ENCODE results near the gene CR2. TPM values are rescaled to one million over a fixed set of nuclear protein-coding genes. Genes with fewer than 3 reads are reported as not detected.

The CR2 gene
- polyA plus RNA-seq, 1 donor (not counting 4 experiments of a cell fraction or from before 2014, with no cell fraction given), result not detected

GRCh38 chr1:207487636-207488035, 33.5 kb downstream of the CR2 start:
- no peak overlapping the region for H3K4me2 ChIP-seq (ENCODE audit: control insufficient read depth, extremely low read depth, insufficient read depth, low read depth, low read length)
- H2AFZ ChIP-seq (ENCODE audit: control insufficient read depth, low read length), result no peak overlapping the region
- no peak overlapping the region for H3K4me3 ChIP-seq (ENCODE audit: control insufficient read depth in 2 of 3, extremely low read depth in 1 of 3, insufficient read depth in 2 of 3, low read depth in 1 of 3, low read length in 3 of 3)
- TF ChIP-seq CTCF (optimal IDR thresholded peaks at IDR 0.05 in 1 of 3, IDR thresholded peaks at IDR 0.05 in 1 of 3, conservative IDR thresholded peaks at IDR 0.05 in 1 of 3; ENCODE audit: extremely low read depth in 1 of 3, insufficient read depth in 2 of 3, low read length in 3 of 3) (no peak), EZH2 (IDR thresholded peaks at IDR 0.05; ENCODE audit: low read length) (no peak)
- dilution Hi-C loops (cut with MboI; ENCODE audit: extremely low pct_ligation_motif_present, low sequenced_read_pairs), result no loop called here
- DNase-seq (ENCODE audit: low read depth, low spot score), result no peak
- no peaks in the 10 kb centered on the region for H3K9me1 ChIP-seq (ENCODE audit: control insufficient read depth, extremely low read depth, insufficient read depth, low read length)
- H3K79me2 ChIP-seq (ENCODE audit: control insufficient read depth, insufficient read depth, low read length), result no peaks in the 10 kb centered on the region
- no peaks in the 10 kb centered on the region for H3K36me3 ChIP-seq (ENCODE audit: control insufficient read depth in 2 of 2, extremely low read depth in 1 of 2, insufficient read depth in 2 of 2, low read length in 2 of 2)
- H3K4me1 ChIP-seq (ENCODE audit: control insufficient read depth, extremely low read depth, insufficient read depth, low read length), result no peaks in the 10 kb centered on the region
- H3K27ac ChIP-seq (ENCODE audit: control insufficient read depth, insufficient read depth, low read length), result no peak overlapping the region
- no peaks in the 10 kb centered on the region for H3K9me3 ChIP-seq (ENCODE audit: control insufficient read depth, low read depth, low read length)
- no peak for FAIRE-seq
- no peak overlapping the region for H3K9ac ChIP-seq (ENCODE audit: control insufficient read depth, extremely low read depth, insufficient read depth, low read length)
- peaks cover 9% of the 10 kb centered on the region for H3K27me3 ChIP-seq (ENCODE audit: control insufficient read depth, extremely low read depth, insufficient read depth, low read length)
- H4K20me1 ChIP-seq (ENCODE audit: control insufficient read depth, extremely low read depth, insufficient read depth, low read length), result no peaks in the 10 kb centered on the region

DNA sequence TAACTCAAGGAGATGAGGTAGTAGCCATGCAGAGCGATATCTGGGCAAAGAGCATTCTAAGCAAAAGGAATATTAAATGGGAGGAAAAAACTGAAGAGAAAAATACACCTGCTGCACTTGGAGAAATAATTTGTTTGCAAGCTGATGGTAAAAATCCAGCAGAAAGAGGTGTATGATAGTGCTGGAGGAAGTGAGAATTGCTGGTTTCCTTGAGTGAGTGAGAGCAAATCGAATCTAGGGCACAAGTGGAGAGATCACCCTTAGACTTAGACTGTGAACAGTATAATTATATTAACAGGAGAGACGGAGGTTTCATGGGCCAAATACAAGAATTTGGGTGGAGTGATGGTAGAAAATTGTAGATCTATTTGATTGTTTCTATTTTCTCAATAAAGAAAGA, 39.1 kb downstream of the CR2 start:
- dilution Hi-C loops (cut with MboI; ENCODE audit: extremely low pct_ligation_motif_present, low sequenced_read_pairs), result no loop called here
- no peak overlapping the region for H3K4me2 ChIP-seq (ENCODE audit: control insufficient read depth, extremely low read depth, insufficient read depth, low read depth, low read length)
- H3K9me1 ChIP-seq (ENCODE audit: control insufficient read depth, extremely low read depth, insufficient read depth, low read length), result no peaks in the 10 kb centered on the region
- H3K36me3 ChIP-seq (ENCODE audit: control insufficient read depth in 2 of 2, extremely low read depth in 1 of 2, insufficient read depth in 2 of 2, low read length in 2 of 2), result no peaks in the 10 kb centered on the region
- H3K9ac ChIP-seq (ENCODE audit: control insufficient read depth, extremely low read depth, insufficient read depth, low read length), result no peak overlapping the region
- peaks cover 46% of the 10 kb centered on the region for H3K27me3 ChIP-seq (ENCODE audit: control insufficient read depth, extremely low read depth, insufficient read depth, low read length)
- no peak overlapping the region for H3K27ac ChIP-seq (ENCODE audit: control insufficient read depth, insufficient read depth, low read length)
- TF ChIP-seq EZH2 (IDR thresholded peaks at IDR 0.05; ENCODE audit: low read length) (no peak), CTCF (optimal IDR thresholded peaks at IDR 0.05 in 1 of 3, IDR thresholded peaks at IDR 0.05 in 1 of 3, conservative IDR thresholded peaks at IDR 0.05 in 1 of 3; ENCODE audit: extremely low read depth in 1 of 3, insufficient read depth in 2 of 3, low read length in 3 of 3) (no peak)
- no peak for DNase-seq (ENCODE audit: low read depth, low spot score)
- no peak overlapping the region for H2AFZ ChIP-seq (ENCODE audit: control insufficient read depth, low read length)
- H3K4me3 ChIP-seq (ENCODE audit: control insufficient read depth in 2 of 3, extremely low read depth in 1 of 3, insufficient read depth in 2 of 3, low read depth in 1 of 3, low read length in 3 of 3), result no peak overlapping the region
- H3K9me3 ChIP-seq (ENCODE audit: control insufficient read depth, low read depth, low read length), result no peaks in the 10 kb centered on the region
- H3K4me1 ChIP-seq (ENCODE audit: control insufficient read depth, extremely low read depth, insufficient read depth, low read length), result no peaks in the 10 kb centered on the region
- no peak for FAIRE-seq
- H4K20me1 ChIP-seq (ENCODE audit: control insufficient read depth, extremely low read depth, insufficient read depth, low read length), result no peaks in the 10 kb centered on the region
- no peaks in the 10 kb centered on the region for H3K79me2 ChIP-seq (ENCODE audit: control insufficient read depth, insufficient read depth, low read length)

Measured in keratinocyte (primary cell).